AG04449 (cell line): ENCODE measurements around the gene CSF3R.

Experiments
- CTCF ChIA-PET: fragments of 350-600 bp; formaldehyde crosslinking; extraction: SDS; loops from one replicate; lab custom pipeline; 2021; ENCODE audit warnings: antibody characterized with exemption; lab: Yijun Ruan, JAX
- POLR2A ChIA-PET: fragments of 400-600, 350-600 bp; formaldehyde crosslinking; extraction: SDS; loops from one replicate; lab custom pipeline; 2020; ENCODE audit warnings: antibody characterized with exemption, inconsistent platforms; lab: Yijun Ruan, JAX
- DNase-seq: peaks from one replicate; pipeline ENCODE4 v3.0.0-alpha.2; 2010; ENCODE audit warnings: low read depth, low spot score
- H3K4me3 ChIP-seq: 2 replicates; pipeline ENCODE4 v1.5.1; 2011; ENCODE audit warnings: low read depth, mild to moderate bottlenecking, control low read depth, low read length
- TF ChIP-seq, protein P1 (sequence below): IDR thresholded peaks from one replicate; pipeline ENCODE4 v1.5.1; 2011; ENCODE audit warnings: mild to moderate bottlenecking, moderate library complexity, low read length, control low read depth, inconsistent platforms; ENCODE audit not compliant: insufficient read depth; ENCODE audit errors: missing control alignments

CSF3R gene

DNA sequence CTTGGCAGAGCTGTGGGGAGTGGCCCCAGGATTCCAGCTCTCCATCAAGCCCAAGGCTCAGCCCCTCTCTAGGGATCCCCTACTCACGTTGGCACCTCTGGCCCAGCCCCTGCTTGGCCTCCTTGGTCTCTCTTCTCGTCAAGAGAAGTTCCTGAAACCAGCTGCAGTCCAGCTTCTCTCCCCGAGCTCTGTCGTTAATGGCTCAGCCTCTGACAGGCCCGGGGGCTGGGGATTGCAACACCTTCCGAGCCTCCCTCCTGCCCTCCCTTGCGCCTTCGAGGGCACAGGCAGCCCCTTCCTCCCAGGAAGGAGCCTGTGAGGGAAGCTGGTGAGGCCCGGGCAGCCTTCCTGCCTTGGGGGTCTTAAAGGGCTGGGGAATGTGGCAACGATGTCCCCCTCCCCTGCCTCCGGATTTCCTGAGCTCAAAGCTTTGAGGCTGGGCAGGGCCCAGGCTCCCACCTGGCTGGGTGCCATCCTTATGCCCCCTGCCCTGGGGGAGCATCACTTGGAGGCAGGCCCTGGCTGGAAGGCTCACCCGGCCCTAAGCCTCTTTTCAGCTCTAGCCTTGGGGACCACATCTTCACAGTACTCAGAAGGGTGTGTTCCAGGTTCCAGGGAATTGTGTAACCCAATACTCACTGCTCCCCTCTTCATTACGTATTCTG is at the start of gene CSF3R:
TSS of gene CSF3R (minus strand) at position 190 of the 665 bp plus-strand sequence. CDS start 3,417 bp downstream, outside the sequence.
- ChIA-PET POLR2A (no interaction called here), CTCF (no interaction called here)
- H3K4me3 ChIP-seq, result no peak within 1 kb of the TSS
- DNase-seq, result no peak
- TF ChIP-seq, protein P1, sequence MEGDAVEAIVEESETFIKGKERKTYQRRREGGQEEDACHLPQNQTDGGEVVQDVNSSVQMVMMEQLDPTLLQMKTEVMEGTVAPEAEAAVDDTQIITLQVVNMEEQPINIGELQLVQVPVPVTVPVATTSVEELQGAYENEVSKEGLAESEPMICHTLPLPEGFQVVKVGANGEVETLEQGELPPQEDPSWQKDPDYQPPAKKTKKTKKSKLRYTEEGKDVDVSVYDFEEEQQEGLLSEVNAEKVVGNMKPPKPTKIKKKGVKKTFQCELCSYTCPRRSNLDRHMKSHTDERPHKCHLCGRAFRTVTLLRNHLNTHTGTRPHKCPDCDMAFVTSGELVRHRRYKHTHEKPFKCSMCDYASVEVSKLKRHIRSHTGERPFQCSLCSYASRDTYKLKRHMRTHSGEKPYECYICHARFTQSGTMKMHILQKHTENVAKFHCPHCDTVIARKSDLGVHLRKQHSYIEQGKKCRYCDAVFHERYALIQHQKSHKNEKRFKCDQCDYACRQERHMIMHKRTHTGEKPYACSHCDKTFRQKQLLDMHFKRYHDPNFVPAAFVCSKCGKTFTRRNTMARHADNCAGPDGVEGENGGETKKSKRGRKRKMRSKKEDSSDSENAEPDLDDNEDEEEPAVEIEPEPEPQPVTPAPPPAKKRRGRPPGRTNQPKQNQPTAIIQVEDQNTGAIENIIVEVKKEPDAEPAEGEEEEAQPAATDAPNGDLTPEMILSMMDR, result no peak

DNA sequence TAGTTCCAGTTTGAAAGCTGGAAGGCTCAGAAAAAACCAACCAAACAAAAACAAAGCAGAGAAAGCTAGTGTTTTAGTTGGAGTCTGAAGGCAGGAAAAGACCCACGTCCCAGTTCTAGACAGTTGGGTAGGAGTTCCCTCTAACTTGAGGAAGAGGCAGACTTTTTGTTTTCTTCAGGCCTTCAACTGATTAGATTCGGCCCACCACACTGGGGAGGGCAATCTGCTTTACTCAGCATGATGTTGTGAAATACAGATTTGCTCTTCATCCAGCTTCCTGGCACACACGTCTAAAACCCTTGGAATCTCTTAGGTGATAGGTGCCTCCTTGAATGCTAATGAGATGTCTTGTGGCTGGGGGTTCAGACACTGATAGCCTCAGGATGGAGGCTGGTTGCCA is 49.1 kb upstream of the CSF3R start:
- CTCF ChIA-PET, result interaction anchor here (2.0 kb wide), 1 partner anchor 16 kb away, joined by 5 read pairs; no protein-coding TSS in a partner anchor
- POLR2A ChIA-PET, result no interaction called here
- TF ChIP-seq, protein P1, result no peak
- DNase-seq, result no peak
- H3K4me3 ChIP-seq, result no peak overlapping the region

DNA sequence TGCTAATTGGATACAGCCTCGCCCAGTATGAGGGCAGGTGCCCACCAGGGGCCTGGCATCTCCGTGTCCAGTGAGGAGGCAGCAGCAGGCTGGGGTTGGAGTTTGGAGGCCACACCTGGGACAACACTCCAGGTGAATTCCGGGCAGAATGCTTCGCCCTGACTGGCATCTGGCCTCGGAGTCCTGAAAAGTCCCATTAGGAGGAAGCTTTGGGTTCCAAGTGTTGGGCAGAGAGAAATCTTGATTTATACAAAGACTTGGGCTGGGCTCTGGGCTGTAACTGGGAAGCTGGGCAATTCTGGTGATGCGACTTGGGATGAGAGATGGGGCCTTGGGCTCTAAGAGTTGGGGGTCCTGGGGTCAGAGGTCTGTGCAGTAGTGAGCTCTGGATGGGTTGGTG is 48.1 kb upstream of the CSF3R start:
- ChIA-PET POLR2A (no interaction called here), CTCF (interaction anchor here (2.0 kb wide), 1 partner anchor 14 kb away, joined by 5 read pairs; no protein-coding TSS in a partner anchor)
- no peak overlapping the region for H3K4me3 ChIP-seq
- TF ChIP-seq, protein P1, result no peak
- DNase-seq, result no peak

DNA sequence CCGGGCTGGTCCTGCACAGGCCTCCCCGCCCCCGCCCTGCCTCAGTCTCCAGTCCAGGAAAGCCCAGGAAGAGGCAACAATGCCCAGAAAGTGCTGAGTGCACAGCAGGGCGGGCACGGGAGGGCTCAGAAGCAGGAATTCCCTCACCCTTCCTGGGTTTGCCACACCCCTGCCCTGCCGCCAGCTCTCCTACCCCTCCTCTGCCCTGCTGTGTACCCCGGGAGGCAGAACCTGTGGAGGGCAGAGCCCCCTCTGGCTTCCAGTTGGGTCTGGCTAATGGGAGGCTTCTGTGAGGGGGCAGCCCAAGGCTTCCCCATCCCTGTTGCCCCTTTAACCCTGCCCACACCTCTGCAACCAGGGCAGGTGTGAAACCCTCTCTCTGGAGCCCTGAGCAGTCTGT is 47.5 kb upstream of the CSF3R start:
- POLR2A ChIA-PET, result no interaction called here
- DNase-seq, result no peak
- TF ChIP-seq, protein P1, result no peak
- no peak overlapping the region for H3K4me3 ChIP-seq
- CTCF ChIA-PET, result interaction anchor here (1.0 kb wide), 1 partner anchor 14 kb away, joined by 9 read pairs; no protein-coding TSS in a partner anchor

DNA sequence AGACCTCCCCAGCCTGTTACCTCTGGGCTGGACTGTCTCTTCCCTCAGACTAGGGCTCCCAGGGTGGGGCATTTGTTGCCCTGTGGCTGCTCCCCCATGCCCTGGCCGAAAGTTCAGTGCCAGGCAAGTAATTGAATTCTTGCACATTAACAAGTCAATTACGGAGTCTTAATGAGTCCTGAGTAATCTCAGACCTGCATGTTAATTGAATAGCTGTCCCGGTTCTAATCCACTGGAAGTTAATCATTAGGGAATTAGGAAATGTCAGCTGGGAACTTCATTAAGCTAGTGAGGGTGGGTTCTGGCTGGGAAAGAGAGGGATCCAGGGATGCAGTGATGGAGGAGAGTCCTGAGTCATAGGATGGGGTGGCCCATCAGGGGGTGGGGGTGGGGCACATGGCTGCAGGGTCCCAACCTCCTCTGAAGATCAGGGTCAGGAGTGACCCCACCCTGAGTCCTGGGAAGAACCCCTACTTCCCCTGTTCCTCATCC is 47.1 kb upstream of the CSF3R start:
- POLR2A ChIA-PET, result no interaction called here
- CTCF ChIA-PET, result interaction anchor here (1.0 kb wide), 1 partner anchor 13 kb away, joined by 9 read pairs; no protein-coding TSS in a partner anchor
- H3K4me3 ChIP-seq, result no peak overlapping the region
- TF ChIP-seq, protein P1, result no peak
- no peak for DNase-seq
